GM12872 (cell line): ENCODE measurements around the gene AOPEP.

Experiments
- CTCF ChIP-seq: IDR thresholded peaks from 3 replicates; pipeline ENCODE4 v1.5.1; 2011; ENCODE audit warnings: low read depth, mild to moderate bottlenecking, low read length, moderate library complexity; ENCODE audit not compliant: insufficient read depth

AOPEP gene

GRCh38 chr9:94983552-94983951 is 257.1 kb downstream of the AOPEP start:
- no peak for TF ChIP-seq CTCF

GRCh38 chr9:94984891-94985476 is 258.5 kb downstream of the AOPEP start:
- no peak for TF ChIP-seq CTCF

GRCh38 chr9:94985649-94986048 is 259.1 kb downstream of the AOPEP start:
- TF ChIP-seq CTCF: no peak

GRCh38 chr9:94987731-94988130 is 261.2 kb downstream of the AOPEP start:
- no peak for TF ChIP-seq CTCF

GRCh38 chr9:94990897-94991561 is 264.5 kb downstream of the AOPEP start:
- TF ChIP-seq CTCF: no peak

- TF ChIP-seq CTCF: no peak
Observed at GRCh38 chr9:94991961-94992907, 265.7 kb downstream of the AOPEP start.

- TF ChIP-seq CTCF: no peak
Observed at GRCh38 chr9:94993160-94993820, 266.8 kb downstream of the AOPEP start.
